ENCODE data around the gene ZNF45. TPM values are rescaled to one million over a fixed set of nuclear protein-coding genes. Genes with fewer than 3 reads are reported as not detected.

Gene ZNF45
- polyA plus RNA-seq, 2 of the 4 experiments (the other 2 are of a cell fraction): 14.8 to 20.9 TPM

- DNase-seq (ENCODE audit: low read depth in 1 of 2, low spot score in 1 of 2): peak in 1 of 2 experiments; percentile 42
- H3K9me3 ChIP-seq: peaks cover 100% of the 10 kb centered on the region
These were observed 21.0 kb downstream of the ZNF45 start for GRCh38 chr19:43914051-43914450.

GRCh38 chr19:43913383-43913782 is 21.7 kb downstream of the ZNF45 start:
- H3K9me3 ChIP-seq: peaks cover 99% of the 10 kb centered on the region
- FAIRE-seq: no peak
- CTCF ChIA-PET: interaction anchor here (1.0 to 1.3 kb wide), 3 partner anchors 12 to 168 kb away, joined by 3 to 4 read pairs (median 3); no protein-coding TSS in a partner anchor

More at GRCh38 chr19:43914051-43914450, 21.0 kb downstream of the ZNF45 start:
- TF ChIP-seq GATA3 (IDR thresholded peaks at IDR 0.05; ENCODE audit: borderline replicate concordance) (no peak; the same call in 1 of the 2 replicates), TFCP2L1 (CRISPR knock-in tag; IDR thresholded peaks at IDR 0.05) (no peak), ZNF302 (CRISPR knock-in tag; IDR thresholded peaks at IDR 0.05) (no peak), ATOH8 (CRISPR knock-in tag; IDR thresholded peaks at IDR 0.05; ENCODE audit: low read depth) (no peak), HES2 (IDR thresholded peaks at IDR 0.05) (no peak), RFX5 (IDR thresholded peaks at IDR 0.05) (no peak), JUN (IDR thresholded peaks at IDR 0.05) (no peak)
- no peak for FAIRE-seq
- CTCF ChIA-PET: interaction anchor here (0.6 to 1.3 kb wide), 3 partner anchors 32 to 168 kb away, joined by 3 to 4 read pairs (median 4); no protein-coding TSS in a partner anchor
- no peak overlapping the region for H3K4me2 ChIP-seq
- no peak overlapping the region for H3K4me3 ChIP-seq
- 0 out of 6 replicates have a peak, but pooled peaks of 1 of the 2 experiments have one; percentile 47 for ATAC-seq
- H3K4me1 ChIP-seq: no peaks in the 10 kb centered on the region
- POLR2A ChIA-PET: interaction anchor here (0.6 to 1.3 kb wide), 2 partner anchors 21 to 247 kb away, joined by 3 to 6 read pairs; partner anchors contain the start of gene ZNF45
- H3K27ac ChIP-seq: no peak overlapping the region
- WGBS (ENCODE audit: missing lambda C conversion rate): 94% methylated on average over 3 of the region's 3 CpGs

More at GRCh38 chr19:43913383-43913782, 21.7 kb downstream of the ZNF45 start:
- DNase-seq (ENCODE audit: low read depth in 1 of 2, low spot score in 1 of 2) (peak in 1 of 2 experiments; percentile 27), ATAC-seq (no peak)
- H3K4me1 ChIP-seq: no peaks in the 10 kb centered on the region
- TF ChIP-seq TP53 (CRISPR knock-in tag; IDR thresholded peaks at IDR 0.05): no peak
- no peak for TF ChIP-seq CHD4 (IDR thresholded peaks at IDR 0.05; ENCODE audit: borderline replicate concordance)
- TF ChIP-seq JUNB (IDR thresholded peaks at IDR 0.05): no peak
- TF ChIP-seq BHLHE40 (IDR thresholded peaks at IDR 0.05; ENCODE audit: low read depth, low read length): no peak
- no peak for TF ChIP-seq HMGXB4 (CRISPR knock-in tag; IDR thresholded peaks at IDR 0.05; ENCODE audit: borderline replicate concordance)
- TF ChIP-seq EHF (CRISPR knock-in tag; IDR thresholded peaks at IDR 0.05): no peak
- no peak for TF ChIP-seq ATOH8 (CRISPR knock-in tag; IDR thresholded peaks at IDR 0.05; ENCODE audit: low read depth)
- no peak for TF ChIP-seq HOXB13 (CRISPR knock-in tag; IDR thresholded peaks at IDR 0.05; ENCODE audit: low read depth)
- TF ChIP-seq CHD2 (IDR thresholded peaks at IDR 0.05; ENCODE audit: low read length, partially characterized antibody): no peak
- TF ChIP-seq RARB (CRISPR knock-in tag; IDR thresholded peaks at IDR 0.05): no peak
- TF ChIP-seq JUN (IDR thresholded peaks at IDR 0.05): no peak
- TF ChIP-seq HDAC2 (IDR thresholded peaks at IDR 0.05): no peak
- TF ChIP-seq NR3C1 (IDR thresholded peaks at IDR 0.05): no peak
- TF ChIP-seq EHMT2 (IDR thresholded peaks at IDR 0.05; ENCODE audit: low read depth): no peak
- no peak for TF ChIP-seq ZC3H11A (IDR thresholded peaks at IDR 0.05)
- TF ChIP-seq ESRRA (IDR thresholded peaks at IDR 0.05; ENCODE audit: borderline replicate concordance, low read length): no peak
- no peak for TF ChIP-seq HES2 (IDR thresholded peaks at IDR 0.05)
- no peak for TF ChIP-seq REST (IDR thresholded peaks at IDR 0.05)
- POLR2A ChIA-PET: no interaction called here
- 89% methylated on average over 7 of the region's 7 CpGs for WGBS (ENCODE audit: missing lambda C conversion rate)
- no peak overlapping the region for H3K4me2 ChIP-seq
- H3K27ac ChIP-seq: no peak overlapping the region
- H3K4me3 ChIP-seq: no peak overlapping the region
